ENCODE measurements around the gene TMEM98. TPM values are rescaled to one million over a fixed set of nuclear protein-coding genes. Genes with fewer than 3 reads are reported as not detected.
"Not testable (repeated sequence)": the region's sequence is repeated elsewhere in the genome, so short reads cannot be mapped to it uniquely, and the experiment has no call there.

The TMEM98 gene
- total and polyA plus RNA-seq, 9 donors, result 112 to 399 (median 157) TPM

DNA sequence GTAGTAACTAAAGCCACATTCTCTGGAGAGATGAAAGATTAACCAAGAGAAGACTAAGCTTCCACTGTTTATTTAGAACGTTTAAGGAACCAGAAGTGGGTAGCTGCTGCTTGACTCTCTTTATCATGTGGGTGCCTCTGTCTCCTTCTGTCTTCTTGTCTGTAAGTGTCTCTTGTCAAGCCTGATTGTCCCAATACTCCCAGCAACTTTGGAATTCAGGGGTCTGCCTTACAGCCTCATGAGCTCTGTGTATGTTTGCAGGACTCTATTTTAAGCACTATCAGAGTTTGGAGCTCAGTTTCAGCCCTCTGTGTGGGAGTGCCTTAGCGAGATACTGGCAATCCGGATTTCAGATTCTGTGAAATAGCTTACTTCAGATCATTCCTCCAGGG is 34.4 kb downstream of the TMEM98 start:
- TF ChIP-seq EP300 (IDR thresholded peaks at IDR 0.05) (no peak), POLR2A (IDR thresholded peaks at IDR 0.05) (no peak)
- TF ChIP-seq, protein P1, sequence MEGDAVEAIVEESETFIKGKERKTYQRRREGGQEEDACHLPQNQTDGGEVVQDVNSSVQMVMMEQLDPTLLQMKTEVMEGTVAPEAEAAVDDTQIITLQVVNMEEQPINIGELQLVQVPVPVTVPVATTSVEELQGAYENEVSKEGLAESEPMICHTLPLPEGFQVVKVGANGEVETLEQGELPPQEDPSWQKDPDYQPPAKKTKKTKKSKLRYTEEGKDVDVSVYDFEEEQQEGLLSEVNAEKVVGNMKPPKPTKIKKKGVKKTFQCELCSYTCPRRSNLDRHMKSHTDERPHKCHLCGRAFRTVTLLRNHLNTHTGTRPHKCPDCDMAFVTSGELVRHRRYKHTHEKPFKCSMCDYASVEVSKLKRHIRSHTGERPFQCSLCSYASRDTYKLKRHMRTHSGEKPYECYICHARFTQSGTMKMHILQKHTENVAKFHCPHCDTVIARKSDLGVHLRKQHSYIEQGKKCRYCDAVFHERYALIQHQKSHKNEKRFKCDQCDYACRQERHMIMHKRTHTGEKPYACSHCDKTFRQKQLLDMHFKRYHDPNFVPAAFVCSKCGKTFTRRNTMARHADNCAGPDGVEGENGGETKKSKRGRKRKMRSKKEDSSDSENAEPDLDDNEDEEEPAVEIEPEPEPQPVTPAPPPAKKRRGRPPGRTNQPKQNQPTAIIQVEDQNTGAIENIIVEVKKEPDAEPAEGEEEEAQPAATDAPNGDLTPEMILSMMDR (IDR thresholded peaks at IDR 0.05), result no peak
- no peaks in the 10 kb centered on the region for H3K27me3 ChIP-seq
- intact Hi-C loops (cut with DNase I), result no loop called here
- H3K27ac ChIP-seq, result no peak overlapping the region
- H3K4me3 ChIP-seq, result no peak overlapping the region
- H3K9me3 ChIP-seq, result no peaks in the 10 kb centered on the region
- no peaks in the 10 kb centered on the region for H3K4me1 ChIP-seq (ENCODE audit: insufficient read depth)
- DNase-seq, result no peak
- WGBS, 3 donors, result 3 to 5% (median 5%) methylated on average over 3 of the region's 3 CpGs
- H3K36me3 ChIP-seq, result no peaks in the 10 kb centered on the region

DNA sequence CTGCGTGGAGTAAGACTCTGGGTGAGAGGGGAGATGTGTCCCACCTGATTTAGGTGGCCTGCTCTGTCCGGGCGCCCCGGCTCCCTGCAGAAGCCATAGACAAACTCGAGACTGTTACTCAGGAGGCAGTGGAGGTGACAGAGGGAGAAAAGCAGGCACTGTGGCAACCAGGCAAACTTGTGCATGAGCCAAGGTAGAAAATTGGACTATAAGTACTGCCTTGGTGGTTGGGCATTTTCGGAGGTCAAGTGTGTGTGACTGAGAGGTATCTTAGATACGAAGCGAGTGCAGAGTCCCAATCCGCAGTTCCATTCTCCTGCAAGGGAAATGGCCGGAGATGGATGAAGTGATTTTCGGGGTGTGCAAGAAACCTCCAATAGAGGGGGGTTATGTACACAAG is 36.6 kb downstream of the TMEM98 start:
- Histone ChIP-seq H3K9me3 (no peaks in the 10 kb centered on the region), H3K36me3 (no peaks in the 10 kb centered on the region), H3K27me3 (no peaks in the 10 kb centered on the region), H3K4me3 (no peak overlapping the region), H3K4me1 (ENCODE audit: insufficient read depth) (no peaks in the 10 kb centered on the region), H3K27ac (no peak overlapping the region)
- TF ChIP-seq EP300 (IDR thresholded peaks at IDR 0.05) (no peak), POLR2A (IDR thresholded peaks at IDR 0.05) (no peak)
- TF ChIP-seq, protein P1 (IDR thresholded peaks at IDR 0.05), result no peak
- intact Hi-C loops (cut with DNase I), result no loop called here
- WGBS, 3 donors, result 85 to 87% (median 87%) methylated on average over 11 of the region's 11 CpGs
- no peak for DNase-seq

DNA sequence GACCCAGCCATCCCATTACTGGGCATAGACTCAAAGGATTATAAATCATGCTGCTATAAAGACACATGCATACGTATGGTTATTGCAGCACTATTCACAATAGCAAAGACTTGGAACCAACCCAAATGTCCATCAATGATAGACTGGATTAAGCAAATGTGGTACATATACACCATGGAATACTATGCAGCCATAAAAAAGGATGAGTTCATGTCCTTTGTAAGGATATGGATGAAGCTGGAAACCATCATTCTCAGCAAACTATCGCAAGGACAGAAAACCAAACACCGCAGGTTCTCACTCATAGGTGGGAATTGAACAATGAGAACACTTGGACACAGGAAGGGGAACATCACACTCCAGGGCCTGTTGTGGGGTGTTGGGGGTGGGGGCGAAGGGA is 41.3 kb downstream of the TMEM98 start:
- H3K4me1 ChIP-seq (ENCODE audit: insufficient read depth); intact Hi-C loops (cut with DNase I): not testable (repeated sequence)

DNA sequence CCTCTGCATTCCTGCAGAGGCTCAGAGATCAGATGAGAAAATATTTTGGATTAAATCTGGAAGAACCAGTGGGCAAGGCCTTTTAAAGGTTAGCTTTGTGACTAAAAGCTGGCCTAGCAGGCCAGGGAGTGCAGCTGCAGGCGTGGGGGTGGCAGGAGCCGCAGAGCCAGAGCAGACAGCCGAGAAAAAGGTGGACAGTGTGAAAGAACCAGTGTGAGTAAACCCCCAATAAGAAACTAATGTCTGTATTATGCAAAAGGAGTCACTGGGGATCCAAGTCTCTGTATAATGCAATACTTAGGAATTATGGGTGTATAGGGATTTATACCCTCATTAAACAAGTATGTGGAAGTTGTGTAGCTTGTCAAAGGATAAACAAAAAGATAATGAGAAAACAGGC is 42.3 kb downstream of the TMEM98 start:
- intact Hi-C loops (cut with DNase I), result no loop called here
- no peaks in the 10 kb centered on the region for H3K4me1 ChIP-seq (ENCODE audit: insufficient read depth)
- DNase-seq, result peak in 2 of 5 donors; percentile 22 to 60
- no peaks in the 10 kb centered on the region for H3K36me3 ChIP-seq
- H3K27ac ChIP-seq, result no peak overlapping the region
- H3K4me3 ChIP-seq, result no peak overlapping the region
- TF ChIP-seq EP300 (IDR thresholded peaks at IDR 0.05) (no peak), POLR2A (IDR thresholded peaks at IDR 0.05) (no peak)
- TF ChIP-seq, protein P1 (IDR thresholded peaks at IDR 0.05), result no peak
- H3K27me3 ChIP-seq, result no peaks in the 10 kb centered on the region
- WGBS, 3 donors, result 2 to 13% (median 4%) methylated on average over 3 of the region's 3 CpGs
- no peaks in the 10 kb centered on the region for H3K9me3 ChIP-seq

More for the DNA sequence above, 41.3 kb downstream of the TMEM98 start:
- H3K9me3 ChIP-seq, H3K4me3 ChIP-seq, H3K27ac ChIP-seq, H3K36me3 ChIP-seq, H3K27me3 ChIP-seq, DNase-seq: not testable (repeated sequence)
- 83 to 88% (median 84%) methylated on average over 4 of the region's 4 CpGs for WGBS, 3 donors

DNA sequence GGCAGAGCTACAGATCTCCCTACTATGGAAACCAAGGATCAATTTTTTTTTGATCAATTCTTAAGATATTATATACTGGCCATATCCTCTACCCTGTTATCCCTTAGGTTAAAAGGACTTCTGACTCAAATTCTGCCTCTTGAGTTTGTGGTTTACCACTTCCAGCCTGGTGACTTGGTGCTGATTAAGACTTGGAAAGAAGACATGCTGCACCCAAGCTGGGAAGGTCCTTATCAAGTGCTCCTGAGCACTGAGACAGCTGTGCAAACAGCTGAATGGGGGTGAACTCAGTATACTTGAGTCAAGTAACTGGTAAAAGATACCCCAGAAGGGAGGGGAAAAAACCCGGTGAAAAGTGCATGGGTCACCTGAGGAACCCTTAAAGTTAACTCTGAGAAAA is 43.2 kb downstream of the TMEM98 start:
- no peak overlapping the region for H3K4me3 ChIP-seq
- DNase-seq, result no peak
- no peaks in the 10 kb centered on the region for H3K4me1 ChIP-seq (ENCODE audit: insufficient read depth)
- intact Hi-C loops (cut with DNase I), result no loop called here
- H3K27me3 ChIP-seq, result no peaks in the 10 kb centered on the region
- TF ChIP-seq, protein P1 (IDR thresholded peaks at IDR 0.05), result no peak
- TF ChIP-seq EP300 (IDR thresholded peaks at IDR 0.05), result no peak
- TF ChIP-seq POLR2A (IDR thresholded peaks at IDR 0.05), result no peak
- WGBS, 3 donors, result 76 to 92% (median 87%) methylated on average over 1 of the region's 1 CpG
- H3K27ac ChIP-seq, result no peak overlapping the region
- H3K36me3 ChIP-seq, result no peaks in the 10 kb centered on the region
- no peaks in the 10 kb centered on the region for H3K9me3 ChIP-seq

Data from ovary (tissue), 9 donors.